GM23248 (cell line): ENCODE measurements around the gene PPFIBP2. TPM values are rescaled to one million over a fixed set of nuclear protein-coding genes. Genes with fewer than 3 reads are reported as not detected.

ENCODE experiments used
- DNase-seq: peaks from one replicate; pipeline ENCODE4 v3.0.0-alpha.2; 2015
- H2AFZ ChIP-seq: fragments of 200-600 bp; sonication (generic); 2 replicates; pipeline ENCODE4 v1.6.1; 2016; ENCODE audit warnings: antibody characterized with exemption
- H3F3A ChIP-seq: fragments of 200-600 bp; sonication (generic); 2 replicates; pipeline ENCODE4 v1.6.1; 2016; ENCODE audit warnings: mild to moderate bottlenecking, antibody characterized with exemption, mixed run types; ENCODE audit not compliant: insufficient read depth
- H3K27ac ChIP-seq: fragments of 200-600 bp; sonication (generic); 2 replicates; pipeline ENCODE4 v1.5.1; 2016; ENCODE audit warnings: mild to moderate bottlenecking
- H3K27me3 ChIP-seq: fragments of 200-600 bp; sonication (generic); replicated peaks from 2 replicates; pipeline ENCODE4 v1.6.1; 2016; ENCODE audit warnings: mild to moderate bottlenecking; ENCODE audit not compliant: insufficient read depth
- H3K36me3 ChIP-seq: fragments of 200-600 bp; sonication (generic); 2 replicates; pipeline ENCODE4 v1.6.1; 2016; ENCODE audit warnings: low read depth, mild to moderate bottlenecking
- H3K4me1 ChIP-seq: fragments of 200-600 bp; sonication (generic); 2 replicates; pipeline ENCODE4 v1.6.1; 2016; ENCODE audit warnings: mild to moderate bottlenecking; ENCODE audit not compliant: insufficient read depth
- H3K4me2 ChIP-seq: fragments of 200-600 bp; sonication (generic); one replicate; pipeline ENCODE4 v1.6.1; 2016; ENCODE audit warnings: mild to moderate bottlenecking; ENCODE audit not compliant: unreplicated experiment
- H3K4me3 ChIP-seq: fragments of 200-600 bp; sonication (generic); 2 replicates; pipeline ENCODE4 v1.5.1; 2016; ENCODE audit warnings: mild to moderate bottlenecking
- H3K79me2 ChIP-seq: fragments of 200-600 bp; sonication (generic); 2 replicates; pipeline ENCODE4 v1.6.1; 2016; ENCODE audit warnings: mild to moderate bottlenecking; ENCODE audit not compliant: insufficient read depth
- H3K9ac ChIP-seq: fragments of 200-600 bp; sonication (generic); 2 replicates; pipeline ENCODE4 v1.6.1; 2016; ENCODE audit warnings: mild to moderate bottlenecking
- H3K9me2 ChIP-seq: fragments of 200-600 bp; sonication (generic); 2 replicates; pipeline ENCODE4 v1.6.1; 2016; ENCODE audit warnings: mixed run types, mild to moderate bottlenecking, moderate library complexity; ENCODE audit not compliant: insufficient read depth
- H3K9me3 ChIP-seq: fragments of 200-600 bp; sonication (generic); one replicate; pipeline ENCODE4 v1.6.1; 2017; ENCODE audit warnings: low read depth
- H4K20me1 ChIP-seq: fragments of 200-600 bp; sonication (generic); 2 replicates; pipeline ENCODE4 v1.6.0; 2016; ENCODE audit not compliant: insufficient read depth
- EZH2 ChIP-seq: fragments of 200-600 bp; sonication (generic); IDR thresholded peaks from 2 replicates; pipeline ENCODE4 v1.6.1; 2018; ENCODE audit warnings: antibody characterized with exemption, mild to moderate bottlenecking; ENCODE audit not compliant: insufficient read depth, poor library complexity, severe bottlenecking
- EZH2phosphoT487 ChIP-seq: fragments of 200-600 bp; sonication (generic); IDR thresholded peaks from 2 replicates; pipeline ENCODE4 v1.6.1; 2018; ENCODE audit warnings: antibody characterized with exemption, moderate library complexity, mild to moderate bottlenecking, low read depth; ENCODE audit not compliant: insufficient read depth
- WGBS, 2 experiments: methylation state at CpG; one replicate each; pipeline ENCODE4 v1.1.6; 2015 to 2017; ENCODE audit warnings: low lambda C conversion rate in 2 of 2, low coverage in 1 of 2; ENCODE audit errors: missing lambda C conversion rate in 2 of 2; 5-methylcytosine and 5-hydroxymethylcytosine counted together
- in situ Hi-C: fragments of 300-500 bp; cut with MboI; formaldehyde crosslinking; loops from 2 replicates; pipeline ENCODE4 v1.15.0; 2020
- polyA plus RNA-seq: library from polyadenylated mRNA; unstranded; fragments of >200 nt; fragmentation: Nextera tagmentation; extraction: Ambion mirVana; gene quantifications from 2 replicates; pipeline ENCODE4 v1.2.1, GENCODE V29; 2016
- total RNA-seq: library from RNA; depleted of rRNA; stranded (reverse); fragments of >200 nt; shearing (Covaris generic); gene quantifications from 2 replicates; pipeline ENCODE4 v1.2.3, GENCODE V29; 2014

PPFIBP2 gene
- total and polyA plus RNA-seq, 2 experiments from 2014 or later = 4.1 to 5.9 TPM

GRCh38 chr11:7543302-7543701 lies 29.5 kb downstream of the PPFIBP2 start:
- no peak overlapping the region for H3K27ac ChIP-seq
- no peaks in the 10 kb centered on the region for H4K20me1 ChIP-seq
- no peak for TF ChIP-seq EZH2phosphoT487
- TF ChIP-seq EZH2 = no peak
- H3K4me2 ChIP-seq = no peak overlapping the region
- no peak overlapping the region for H3K9ac ChIP-seq
- no peak overlapping the region for H3K4me3 ChIP-seq
- H2AFZ ChIP-seq = no peak overlapping the region
- H3K4me1 ChIP-seq = peaks cover 6% of the 10 kb centered on the region
- H3K9me3 ChIP-seq = no peaks in the 10 kb centered on the region
- no peak for DNase-seq
- WGBS, 2 experiments = 94 to 97% methylated on average over 1 of the region's 1 CpG
- no peaks in the 10 kb centered on the region for H3F3A ChIP-seq
- in situ Hi-C loops = no loop called here
- no peaks in the 10 kb centered on the region for H3K27me3 ChIP-seq
- no peaks in the 10 kb centered on the region for H3K9me2 ChIP-seq
- no peaks in the 10 kb centered on the region for H3K79me2 ChIP-seq
- H3K36me3 ChIP-seq = no peaks in the 10 kb centered on the region

DNA sequence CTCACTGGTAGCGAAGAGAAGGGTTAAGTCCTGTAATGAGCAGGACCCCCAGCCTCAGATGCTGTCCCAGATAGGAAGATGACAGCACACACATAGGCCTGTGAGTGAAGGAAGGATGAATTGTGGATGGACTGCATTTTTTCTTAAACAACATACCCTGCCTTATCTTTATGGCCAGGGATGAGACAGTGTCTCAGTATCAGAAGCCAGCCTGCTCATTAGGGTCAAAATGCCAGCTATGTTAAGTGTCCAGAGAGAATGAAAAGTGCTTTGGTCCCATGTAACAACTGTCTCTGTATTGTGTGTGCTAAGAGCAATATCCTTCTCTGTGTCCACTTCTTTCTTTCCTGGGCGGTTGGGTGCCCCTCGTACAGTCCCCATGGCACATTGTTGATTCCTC lies 30.2 kb downstream of the PPFIBP2 start:
- Histone ChIP-seq H3K4me1 (no peaks in the 10 kb centered on the region), H3K9me2 (no peaks in the 10 kb centered on the region), H3K9me3 (no peaks in the 10 kb centered on the region), H3K9ac (no peak overlapping the region), H3K27me3 (no peaks in the 10 kb centered on the region), H3F3A (no peaks in the 10 kb centered on the region), H2AFZ (no peak overlapping the region), H3K79me2 (no peaks in the 10 kb centered on the region), H4K20me1 (no peaks in the 10 kb centered on the region), H3K4me3 (no peak overlapping the region), H3K4me2 (no peak overlapping the region), H3K27ac (no peak overlapping the region), H3K36me3 (no peaks in the 10 kb centered on the region)
- in situ Hi-C loops = no loop called here
- WGBS, 2 experiments = 93 to 95% methylated on average over 3 of the region's 3 CpGs
- no peak for DNase-seq
- no peak for TF ChIP-seq EZH2
- TF ChIP-seq EZH2phosphoT487 = no peak

GRCh38 chr11:7545611-7546010 lies 31.8 kb downstream of the PPFIBP2 start:
- Histone ChIP-seq H3K4me3 (no peak overlapping the region), H3K27ac (no peak overlapping the region), H3F3A (no peaks in the 10 kb centered on the region), H2AFZ (no peak overlapping the region), H4K20me1 (no peaks in the 10 kb centered on the region), H3K9me3 (no peaks in the 10 kb centered on the region), H3K79me2 (no peaks in the 10 kb centered on the region), H3K4me2 (no peak overlapping the region), H3K4me1 (no peaks in the 10 kb centered on the region), H3K9ac (no peak overlapping the region), H3K27me3 (no peaks in the 10 kb centered on the region), H3K36me3 (no peaks in the 10 kb centered on the region), H3K9me2 (no peaks in the 10 kb centered on the region)
- WGBS, 2 experiments = 86 to 93% methylated on average over 4 of the region's 4 CpGs
- in situ Hi-C loops = no loop called here
- no peak for DNase-seq
- no peak for TF ChIP-seq EZH2phosphoT487
- TF ChIP-seq EZH2 = no peak

- TF ChIP-seq EZH2 = no peak
- no peak for TF ChIP-seq EZH2phosphoT487
- no peaks in the 10 kb centered on the region for H3K79me2 ChIP-seq
- H3K9me2 ChIP-seq = no peaks in the 10 kb centered on the region
- peaks cover 6% of the 10 kb centered on the region for H3K4me1 ChIP-seq
- H3K4me2 ChIP-seq = no peak overlapping the region
- no peaks in the 10 kb centered on the region for H3K36me3 ChIP-seq
- H3F3A ChIP-seq = peaks cover 4% of the 10 kb centered on the region
- no peak overlapping the region for H3K27ac ChIP-seq
- H3K27me3 ChIP-seq = no peaks in the 10 kb centered on the region
- no peak overlapping the region for H3K4me3 ChIP-seq
- no peaks in the 10 kb centered on the region for H4K20me1 ChIP-seq
- WGBS, 2 experiments = 62% methylated on average over 3 of the region's 3 CpGs
- DNase-seq = peak; percentile 45
- H3K9ac ChIP-seq = no peak overlapping the region
- no peaks in the 10 kb centered on the region for H3K9me3 ChIP-seq
- in situ Hi-C loops = no loop called here
- H2AFZ ChIP-seq = no peak overlapping the region
These were observed 32.6 kb downstream of the PPFIBP2 start for GRCh38 chr11:7546324-7546791.

- WGBS, 2 experiments = 86 to 90% methylated on average over 4 of the region's 4 CpGs
- in situ Hi-C loops = no loop called here
- no peaks in the 10 kb centered on the region for H3K9me2 ChIP-seq
- H2AFZ ChIP-seq = no peak overlapping the region
- H4K20me1 ChIP-seq = no peaks in the 10 kb centered on the region
- H3F3A ChIP-seq = peaks cover 11% of the 10 kb centered on the region
- H3K4me1 ChIP-seq = peaks cover 15% of the 10 kb centered on the region
- H3K27me3 ChIP-seq = no peaks in the 10 kb centered on the region
- no peak overlapping the region for H3K27ac ChIP-seq
- H3K9me3 ChIP-seq = no peaks in the 10 kb centered on the region
- no peak overlapping the region for H3K9ac ChIP-seq
- H3K79me2 ChIP-seq = no peaks in the 10 kb centered on the region
- no peak overlapping the region for H3K4me2 ChIP-seq
- no peak for DNase-seq
- TF ChIP-seq EZH2phosphoT487 (no peak), EZH2 (no peak)
- no peaks in the 10 kb centered on the region for H3K36me3 ChIP-seq
- no peak overlapping the region for H3K4me3 ChIP-seq
These were observed 33.9 kb downstream of the PPFIBP2 start for GRCh38 chr11:7547687-7548086.
